Measurements from ENCODE around the gene MCTP1. TPM values are rescaled to one million over a fixed set of nuclear protein-coding genes. Genes with fewer than 3 reads are reported as not detected.

The MCTP1 gene
- total RNA-seq, 1 experiment from 2014 or later, result 5.6 TPM

DNA sequence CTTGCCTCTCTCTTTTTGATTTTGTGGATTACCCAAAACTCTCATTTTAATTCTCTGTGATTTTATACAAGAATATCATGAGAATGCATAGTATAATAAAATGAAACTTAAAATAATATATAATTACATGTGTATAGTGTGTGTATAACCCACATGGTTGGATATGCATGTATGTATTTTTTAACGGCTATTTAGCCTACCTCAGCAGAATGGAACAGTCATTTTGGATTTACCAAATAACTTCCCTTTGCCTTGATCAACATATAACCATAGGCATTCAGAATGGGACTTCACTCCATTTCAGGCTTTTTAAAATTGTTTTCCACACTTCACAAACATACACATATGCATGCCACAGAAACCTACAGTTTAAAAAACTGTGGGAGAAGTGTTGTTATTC, 505.2 kb downstream of the MCTP1 start:
- DNase-seq (ENCODE audit: low spot score), result no peak
- Mint-ChIP-seq H3K36me3 (no peaks in the 10 kb centered on the region), H3K9me3 (no peaks in the 10 kb centered on the region), H3K27me3 (ENCODE audit: low read depth) (no peaks in the 10 kb centered on the region), H3K4me1 (peaks cover 13% of the 10 kb centered on the region), H3K27ac (no peak overlapping the region), H3K4me3 (no peak overlapping the region)
- no peak for ATAC-seq
- CTCF ChIA-PET, result interaction anchor here (0.6 kb wide), 1 partner anchor 33 kb away, joined by 4 read pairs; no protein-coding TSS in a partner anchor
- POLR2A ChIA-PET, result no interaction called here
- TF ChIP-seq GABPB1 (CRISPR knock-in tag; IDR thresholded peaks at IDR 0.05) (no peak), STAT6 (CRISPR knock-in tag; conservative IDR thresholded peaks at IDR 0.05; ENCODE audit: low read depth) (no peak), NR3C1 (CRISPR knock-in tag; conservative IDR thresholded peaks at IDR 0.05; ENCODE audit: low read depth) (no peak), FOXP1 (CRISPR knock-in tag; IDR thresholded peaks at IDR 0.05; ENCODE audit: borderline replicate concordance) (no peak), ZNF396 (CRISPR knock-in tag; IDR thresholded peaks at IDR 0.05; ENCODE audit: borderline replicate concordance) (no peak), CDX4 (CRISPR knock-in tag; IDR thresholded peaks at IDR 0.05; ENCODE audit: borderline replicate concordance) (no peak), ZNF281 (CRISPR knock-in tag; IDR thresholded peaks at IDR 0.05) (no peak), GTF2I (CRISPR knock-in tag; conservative IDR thresholded peaks at IDR 0.05) (no peak), ETV6 (CRISPR knock-in tag; IDR thresholded peaks at IDR 0.05) (no peak), ATF6 (CRISPR knock-in tag; IDR thresholded peaks at IDR 0.05) (no peak)
- TF ChIP-seq, protein P1, sequence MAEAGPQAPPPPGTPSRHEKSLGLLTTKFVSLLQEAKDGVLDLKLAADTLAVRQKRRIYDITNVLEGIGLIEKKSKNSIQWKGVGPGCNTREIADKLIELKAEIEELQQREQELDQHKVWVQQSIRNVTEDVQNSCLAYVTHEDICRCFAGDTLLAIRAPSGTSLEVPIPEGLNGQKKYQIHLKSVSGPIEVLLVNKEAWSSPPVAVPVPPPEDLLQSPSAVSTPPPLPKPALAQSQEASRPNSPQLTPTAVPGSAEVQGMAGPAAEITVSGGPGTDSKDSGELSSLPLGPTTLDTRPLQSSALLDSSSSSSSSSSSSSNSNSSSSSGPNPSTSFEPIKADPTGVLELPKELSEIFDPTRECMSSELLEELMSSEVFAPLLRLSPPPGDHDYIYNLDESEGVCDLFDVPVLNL (CRISPR knock-in tag; IDR thresholded peaks at IDR 0.05; ENCODE audit: borderline replicate concordance, low read depth), result no peak

GRCh38 chr5:94778732-94779131, 506.2 kb downstream of the MCTP1 start:
- ChIA-PET POLR2A (no interaction called here), CTCF (no interaction called here)
- Mint-ChIP-seq H3K9me3 (no peaks in the 10 kb centered on the region), H3K4me1 (peaks cover 13% of the 10 kb centered on the region), H3K27me3 (ENCODE audit: low read depth) (no peaks in the 10 kb centered on the region), H3K27ac (no peak overlapping the region), H3K36me3 (no peaks in the 10 kb centered on the region), H3K4me3 (no peak overlapping the region)
- ATAC-seq, result no peak
- no peak for TF ChIP-seq NR1H2 (CRISPR knock-in tag; IDR thresholded peaks at IDR 0.05)
- no peak for DNase-seq (ENCODE audit: low spot score)

GRCh38 chr5:94778299-94778698, 506.6 kb downstream of the MCTP1 start:
- Mint-ChIP-seq H3K4me3 (no peak overlapping the region), H3K27me3 (ENCODE audit: low read depth) (no peaks in the 10 kb centered on the region), H3K27ac (no peak overlapping the region), H3K9me3 (peaks cover 4% of the 10 kb centered on the region), H3K4me1 (peaks cover 13% of the 10 kb centered on the region), H3K36me3 (0 out of 2 replicates have a peak, but pooled peaks cover 3% of the 10 kb centered on the region)
- ChIA-PET CTCF (no interaction called here), POLR2A (no interaction called here)
- ATAC-seq, result peak; percentile 84
- no peak for DNase-seq (ENCODE audit: low spot score)
- TF ChIP-seq SMAD4 (CRISPR knock-in tag; IDR thresholded peaks at IDR 0.05) (no peak), NFYB (CRISPR knock-in tag; conservative IDR thresholded peaks at IDR 0.05; ENCODE audit: low read depth) (no peak), EMX1 (CRISPR knock-in tag; IDR thresholded peaks at IDR 0.05) (no peak), PRRX2 (CRISPR knock-in tag; IDR thresholded peaks at IDR 0.05) (no peak), SMAD3 (CRISPR knock-in tag; IDR thresholded peaks at IDR 0.05; ENCODE audit: borderline replicate concordance) (no peak), ZSCAN18 (CRISPR knock-in tag; IDR thresholded peaks at IDR 0.05) (no peak), CREM (CRISPR knock-in tag; IDR thresholded peaks at IDR 0.05) (no peak), ZNF138 (CRISPR knock-in tag; conservative IDR thresholded peaks at IDR 0.05) (no peak), ATF1 (CRISPR knock-in tag; IDR thresholded peaks at IDR 0.05) (no peak), NR2C2 (CRISPR knock-in tag; IDR thresholded peaks at IDR 0.05) (no peak)

Measured in WTC11 (cell line).